Natural killer cell (primary cell): Measurements from ENCODE around the gene GPRIN1. TPM values are rescaled to one million over a fixed set of nuclear protein-coding genes. Genes with fewer than 3 reads are reported as not detected.

Experiments
- ATAC-seq, 3 donors: fragments of 150-1000 bp in 2 of 3; fragments of 200-7000 bp in 1 of 3; cut with Tn5 transposase; 1 replicate in 1 of 3; 2 replicates in 2 of 3; pipeline ENCODE4 v1.10.0; 2021; ENCODE audit warnings: mild to moderate bottlenecking in 2 of 3, moderate library complexity in 2 of 3
- DNase-seq, 2 donors: peaks; one replicate each; pipeline versions ENCODE4 v3.0.0 to v3.0.0-alpha.2; 2013 to 2021; ENCODE audit warnings: mixed read lengths in 1 of 2
- H3K27ac ChIP-seq: one replicate; pipeline ENCODE4 v1.5.1; 2013; ENCODE audit warnings: mild to moderate bottlenecking, low read length
- H3K27me3 ChIP-seq: one replicate; pipeline ENCODE4 v1.6.1; 2013; ENCODE audit warnings: low read length; ENCODE audit not compliant: control insufficient read depth, insufficient read depth
- H3K36me3 ChIP-seq: one replicate; pipeline ENCODE4 v1.6.1; 2013; ENCODE audit warnings: low read length; ENCODE audit not compliant: control insufficient read depth, insufficient read depth
- H3K4me1 ChIP-seq: one replicate; pipeline ENCODE4 v1.6.1; 2013; ENCODE audit warnings: low read length; ENCODE audit not compliant: control insufficient read depth, insufficient read depth
- H3K4me3 ChIP-seq: one replicate; pipeline ENCODE4 v1.5.1; 2013; ENCODE audit warnings: low read length
- H3K9me3 ChIP-seq: one replicate; pipeline ENCODE4 v1.6.1; 2013; ENCODE audit warnings: low read length; ENCODE audit not compliant: control insufficient read depth, insufficient read depth
- H3K27ac Mint-ChIP-seq, 2 donors: one replicate each; pipeline ENCODE4 v1.8.0; 2022; ENCODE audit warnings: mild to moderate bottlenecking in 2 of 2, mixed read lengths in 2 of 2, moderate library complexity in 1 of 2
- H3K27me3 Mint-ChIP-seq, 2 donors: one replicate each; pipeline ENCODE4 v1.8.0; 2022; ENCODE audit warnings: low read depth in 2 of 2, mixed read lengths in 2 of 2
- H3K36me3 Mint-ChIP-seq: one replicate; pipeline ENCODE4 v1.8.0; 2022; ENCODE audit warnings: mixed read lengths
- H3K4me1 Mint-ChIP-seq, 2 donors: one replicate each; pipeline ENCODE4 v1.8.0; 2022; ENCODE audit warnings: mixed read lengths in 2 of 2
- H3K4me3 Mint-ChIP-seq: one replicate; pipeline ENCODE4 v1.8.0; 2022; ENCODE audit warnings: mild to moderate bottlenecking, moderate library complexity, mixed read lengths
- H3K9me3 Mint-ChIP-seq, 2 donors: one replicate each; pipeline ENCODE4 v1.8.0; 2022; ENCODE audit warnings: mixed read lengths in 2 of 2
- WGBS: methylation state at CpG from one replicate; pipeline ENCODE4 v1.1.7; 2013; ENCODE audit warnings: missing lambda C conversion rate; ENCODE audit not compliant: insufficient coverage; 5-methylcytosine and 5-hydroxymethylcytosine counted together
- intact Hi-C: fragments of 100-400 bp; cut with micrococcal nuclease; formaldehyde crosslinking; loops from one replicate; pipeline ENCODE4 v1.14.2; 2022
- total RNA-seq, 4 donors: library from RNA; stranded (reverse); fragments of 120-200 nt in 1 of 4; gene quantifications; one replicate each; pipeline versions ENCODE4 v1.2.3 to v1.2.4, GENCODE V29; 2013 to 2022
- TF ChIP-seq, protein P1 (sequence below): fragments of 200-600 bp; IDR thresholded peaks from one replicate; pipeline ENCODE4 v1.8.0; 2022; ENCODE audit warnings: antibody characterized with exemption

GPRIN1 gene
- total RNA-seq, 3 donors from 2014 or later (not counting 1 experiment from before 2014, with no cell fraction given), result 0.92 to 1.5 (median 1.3) TPM

DNA sequence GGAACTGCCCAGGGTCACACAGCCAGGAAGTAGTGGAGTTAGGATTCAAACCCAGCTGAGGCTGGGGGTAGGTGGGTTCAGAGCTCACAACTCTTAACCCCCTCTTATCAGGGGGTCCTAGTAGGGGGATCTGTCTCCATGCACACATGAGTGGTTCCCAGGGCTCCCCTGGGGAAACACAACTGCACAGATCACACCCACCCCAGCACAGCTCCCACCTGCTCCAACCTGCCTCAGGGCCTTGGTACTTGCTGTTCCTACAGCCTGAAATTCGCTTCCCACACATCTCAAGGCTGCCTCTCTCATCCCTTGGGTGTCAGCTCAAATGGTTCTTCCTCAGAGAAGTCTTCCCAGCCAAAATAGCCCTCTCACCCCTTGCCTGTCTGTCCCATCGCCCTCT is 15.6 kb upstream of the GPRIN1 start:
- Histone ChIP-seq H3K36me3 (no peaks in the 10 kb centered on the region), H3K4me3 (no peak overlapping the region), H3K27me3 (peaks cover 23% of the 10 kb centered on the region), H3K27ac (no peak overlapping the region), H3K4me1 (peaks cover 22% of the 10 kb centered on the region), H3K9me3 (no peaks in the 10 kb centered on the region)
- no peak overlapping the region for H3K4me3 Mint-ChIP-seq
- ATAC-seq, result no peak
- no peaks in the 10 kb centered on the region for H3K9me3 Mint-ChIP-seq
- peaks cover 6 to 18% of the 10 kb centered on the region in 2 donors for H3K4me1 Mint-ChIP-seq
- 83% methylated on average over 2 of the region's 2 CpGs for WGBS
- intact Hi-C loops, result no loop called here
- H3K36me3 Mint-ChIP-seq, result no peaks in the 10 kb centered on the region
- H3K27me3 Mint-ChIP-seq, result peaks cover 31 to 44% of the 10 kb centered on the region in 2 donors
- no peak for DNase-seq
- TF ChIP-seq, protein P1, sequence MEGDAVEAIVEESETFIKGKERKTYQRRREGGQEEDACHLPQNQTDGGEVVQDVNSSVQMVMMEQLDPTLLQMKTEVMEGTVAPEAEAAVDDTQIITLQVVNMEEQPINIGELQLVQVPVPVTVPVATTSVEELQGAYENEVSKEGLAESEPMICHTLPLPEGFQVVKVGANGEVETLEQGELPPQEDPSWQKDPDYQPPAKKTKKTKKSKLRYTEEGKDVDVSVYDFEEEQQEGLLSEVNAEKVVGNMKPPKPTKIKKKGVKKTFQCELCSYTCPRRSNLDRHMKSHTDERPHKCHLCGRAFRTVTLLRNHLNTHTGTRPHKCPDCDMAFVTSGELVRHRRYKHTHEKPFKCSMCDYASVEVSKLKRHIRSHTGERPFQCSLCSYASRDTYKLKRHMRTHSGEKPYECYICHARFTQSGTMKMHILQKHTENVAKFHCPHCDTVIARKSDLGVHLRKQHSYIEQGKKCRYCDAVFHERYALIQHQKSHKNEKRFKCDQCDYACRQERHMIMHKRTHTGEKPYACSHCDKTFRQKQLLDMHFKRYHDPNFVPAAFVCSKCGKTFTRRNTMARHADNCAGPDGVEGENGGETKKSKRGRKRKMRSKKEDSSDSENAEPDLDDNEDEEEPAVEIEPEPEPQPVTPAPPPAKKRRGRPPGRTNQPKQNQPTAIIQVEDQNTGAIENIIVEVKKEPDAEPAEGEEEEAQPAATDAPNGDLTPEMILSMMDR, result no peak
- no peak overlapping the region for H3K27ac Mint-ChIP-seq

DNA sequence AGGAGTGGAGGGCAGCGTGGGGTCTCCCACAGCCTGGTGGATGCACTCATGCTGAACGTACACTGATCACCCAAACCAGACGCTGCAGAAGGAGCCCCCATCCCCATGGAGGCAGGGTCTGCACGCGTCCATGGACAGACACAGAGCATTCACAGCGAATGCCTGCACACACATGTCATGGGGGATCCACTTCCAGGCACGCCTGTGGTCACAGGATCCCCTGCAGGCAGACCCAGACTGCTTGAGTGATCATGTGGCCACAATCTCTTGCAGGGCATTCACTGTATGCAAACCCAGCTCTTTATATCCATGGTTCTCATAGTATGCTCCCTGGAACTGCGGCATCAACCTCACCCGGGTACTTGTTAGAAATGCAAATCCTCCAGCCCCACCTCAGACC is 15.0 kb upstream of the GPRIN1 start:
- no peak for ATAC-seq
- H3K9me3 Mint-ChIP-seq, result no peaks in the 10 kb centered on the region
- WGBS, result 73% methylated on average over 9 of the region's 9 CpGs
- no peak overlapping the region for H3K27ac ChIP-seq
- peaks cover 36 to 49% of the 10 kb centered on the region in 2 donors for H3K27me3 Mint-ChIP-seq
- H3K36me3 Mint-ChIP-seq, result no peaks in the 10 kb centered on the region
- no peak overlapping the region for H3K4me3 ChIP-seq
- H3K27ac Mint-ChIP-seq, result no peak overlapping the region
- H3K9me3 ChIP-seq, result no peaks in the 10 kb centered on the region
- peaks cover 28% of the 10 kb centered on the region for H3K27me3 ChIP-seq
- TF ChIP-seq, protein P1, result no peak
- H3K4me1 ChIP-seq, result peaks cover 25% of the 10 kb centered on the region
- no peaks in the 10 kb centered on the region for H3K36me3 ChIP-seq
- no peak for DNase-seq
- no peak overlapping the region for H3K4me3 Mint-ChIP-seq
- peaks cover 11 to 23% of the 10 kb centered on the region in 2 donors for H3K4me1 Mint-ChIP-seq
- intact Hi-C loops, result no loop called here

DNA sequence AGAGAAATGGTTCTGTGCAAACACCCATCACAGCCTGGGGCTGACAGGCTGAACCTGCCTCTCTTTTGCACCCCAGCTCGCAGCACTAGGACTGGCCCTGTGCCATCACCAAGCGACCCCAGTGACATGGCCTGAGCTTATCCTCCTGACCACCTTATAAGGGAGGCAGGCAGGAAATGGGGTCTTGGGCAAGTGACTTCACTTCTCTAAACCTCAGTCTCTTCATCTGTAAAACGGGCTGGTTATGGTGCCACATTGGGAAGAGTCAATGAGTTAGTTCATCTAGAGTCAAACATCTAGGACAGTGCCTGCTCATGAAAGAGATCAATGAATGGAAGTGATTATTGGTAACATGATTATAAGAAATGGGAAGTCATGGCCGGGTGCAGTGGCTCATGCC is 14.2 kb upstream of the GPRIN1 start:
- Histone ChIP-seq H3K36me3 (no peaks in the 10 kb centered on the region), H3K27ac (no peak overlapping the region), H3K4me1 (peaks cover 26% of the 10 kb centered on the region), H3K9me3 (no peaks in the 10 kb centered on the region), H3K4me3 (no peak overlapping the region), H3K27me3 (peaks cover 28% of the 10 kb centered on the region)
- TF ChIP-seq, protein P1, result no peak
- no peaks in the 10 kb centered on the region for H3K9me3 Mint-ChIP-seq
- H3K27ac Mint-ChIP-seq, result no peak overlapping the region
- intact Hi-C loops, result no loop called here
- no peaks in the 10 kb centered on the region for H3K36me3 Mint-ChIP-seq
- H3K27me3 Mint-ChIP-seq, result peaks cover 36 to 51% of the 10 kb centered on the region in 2 donors
- 69% methylated on average over 4 of the region's 4 CpGs for WGBS
- H3K4me3 Mint-ChIP-seq, result no peak overlapping the region
- ATAC-seq, result no peak
- no peak for DNase-seq
- peaks cover 11 to 28% of the 10 kb centered on the region in 2 donors for H3K4me1 Mint-ChIP-seq

DNA sequence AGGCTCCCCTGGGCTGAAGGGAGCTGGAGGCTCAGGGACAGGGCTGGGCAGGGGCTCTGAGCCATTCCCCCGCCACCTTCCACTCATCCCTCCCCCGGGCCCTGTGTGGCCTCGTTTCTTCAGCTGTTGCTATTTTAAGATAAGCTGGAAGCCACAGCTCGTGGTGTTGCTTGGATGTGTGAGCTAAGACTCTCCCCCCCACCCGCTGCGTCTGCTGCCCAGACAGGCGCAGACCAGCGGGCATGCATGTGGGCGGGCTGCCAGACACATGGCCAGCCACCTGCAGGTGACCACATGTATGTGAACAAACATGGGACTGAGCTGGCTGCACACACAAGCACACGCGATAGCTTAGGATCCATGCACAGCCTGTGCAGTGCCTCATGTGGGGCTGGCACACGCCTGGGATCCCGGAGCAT is 11.7 kb upstream of the GPRIN1 start:
- intact Hi-C loops, result no loop called here
- Histone ChIP-seq H3K4me1 (peaks cover 32% of the 10 kb centered on the region), H3K9me3 (no peaks in the 10 kb centered on the region), H3K36me3 (no peaks in the 10 kb centered on the region), H3K27me3 (peaks cover 36% of the 10 kb centered on the region), H3K4me3 (no peak overlapping the region), H3K27ac (no peak overlapping the region)
- Mint-ChIP-seq H3K4me1 (peaks cover 7 to 19% of the 10 kb centered on the region in 2 donors), H3K9me3 (no peaks in the 10 kb centered on the region), H3K4me3 (no peak overlapping the region), H3K27me3 (peaks cover 31 to 46% of the 10 kb centered on the region in 2 donors), H3K36me3 (no peaks in the 10 kb centered on the region), H3K27ac (no peak overlapping the region)
- ATAC-seq (peak in 1 of 3 donors; percentile 13), DNase-seq (no peak)
- TF ChIP-seq, protein P1, result no peak
- WGBS, result 47% methylated on average over 13 of the region's 13 CpGs
